GM23338 (cell line): Measurements from ENCODE around the gene KCNT2. TPM values are rescaled to one million over a fixed set of nuclear protein-coding genes. Genes with fewer than 3 reads are reported as not detected.
A peak's percentile ranks its signal among the peaks of the same experiment; 100 is the strongest.

ENCODE experiments used
- ATAC-seq: fragments of 200-7000 bp; cut with Tn5 transposase; 3 replicates; pipeline ENCODE4 v1.9.1; 2020
- DNase-seq: peaks from one replicate; pipeline ENCODE4 v3.0.0-alpha.2; 2015; ENCODE audit warnings: low spot score
- H2AFZ ChIP-seq: fragments of 200-600 bp; sonication (generic); 2 replicates; pipeline ENCODE4 v1.8.0; 2016; ENCODE audit warnings: antibody characterized with exemption, mild to moderate bottlenecking, moderate library complexity
- H3F3A ChIP-seq: fragments of 200-600 bp; sonication (generic); replicated peaks from 2 replicates; pipeline ENCODE4 v1.8.0; 2017; ENCODE audit warnings: antibody characterized with exemption, mixed run types, low read depth
- H3K27ac ChIP-seq: fragments of 200-600 bp; sonication (generic); 2 replicates; pipeline ENCODE4 v1.6.1; 2016; ENCODE audit warnings: low read depth
- H3K27me3 ChIP-seq: fragments of 200-600 bp; sonication (generic); 2 replicates; pipeline ENCODE4 v1.8.0; 2016; ENCODE audit warnings: mild to moderate bottlenecking, mixed run types, moderate library complexity; ENCODE audit not compliant: insufficient read depth
- H3K36me3 ChIP-seq: fragments of 200-600 bp; sonication (generic); 2 replicates; pipeline ENCODE4 v1.8.0; 2016; ENCODE audit warnings: mild to moderate bottlenecking; ENCODE audit not compliant: insufficient read depth
- H3K4me1 ChIP-seq: fragments of 200-600 bp; sonication (generic); 2 replicates; pipeline ENCODE4 v1.8.0; 2016; ENCODE audit warnings: mild to moderate bottlenecking, moderate library complexity; ENCODE audit not compliant: insufficient read depth
- H3K4me2 ChIP-seq: fragments of 200-600 bp; sonication (generic); 2 replicates; pipeline ENCODE4 v1.7.1; 2017; ENCODE audit warnings: mixed run types
- H3K4me3 ChIP-seq: fragments of 200-600 bp; sonication (generic); 2 replicates; pipeline ENCODE4 v1.6.1; 2016; ENCODE audit warnings: mixed run types
- H3K79me2 ChIP-seq: fragments of 200-600 bp; sonication (generic); replicated peaks from 2 replicates; pipeline ENCODE4 v1.8.0; 2017; ENCODE audit warnings: mild to moderate bottlenecking; ENCODE audit not compliant: insufficient read depth
- H3K9me2 ChIP-seq: fragments of 200-600 bp; sonication (generic); 2 replicates; pipeline ENCODE4 v1.8.0; 2017; ENCODE audit not compliant: insufficient read depth
- H4K20me1 ChIP-seq: fragments of 200-600 bp; sonication (generic); replicated peaks from 2 replicates; pipeline ENCODE4 v1.8.0; 2017; ENCODE audit warnings: mild to moderate bottlenecking; ENCODE audit not compliant: insufficient read depth
- H3K27ac Mint-ChIP-seq: 2 replicates; pipeline ENCODE4 v1.8.0; 2020; ENCODE audit warnings: inconsistent platforms, mild to moderate bottlenecking, moderate library complexity, mixed read lengths
- H3K27me3 Mint-ChIP-seq: 3 replicates; pipeline ENCODE4 v1.8.0; 2022; ENCODE audit warnings: low read depth, mild to moderate bottlenecking, moderate library complexity, mixed read lengths, inconsistent platforms; ENCODE audit not compliant: insufficient read depth, poor library complexity
- H3K36me3 Mint-ChIP-seq: 3 replicates; pipeline ENCODE4 v1.8.0; 2021; ENCODE audit warnings: low read depth, mild to moderate bottlenecking, inconsistent platforms, moderate library complexity, mixed read lengths
- H3K4me1 Mint-ChIP-seq: 3 replicates; pipeline ENCODE4 v1.8.0; 2020; ENCODE audit warnings: mild to moderate bottlenecking, inconsistent platforms, mixed read lengths
- H3K4me3 Mint-ChIP-seq: 3 replicates; pipeline ENCODE4 v1.8.0; 2021; ENCODE audit warnings: moderate library complexity, mild to moderate bottlenecking, inconsistent platforms, mixed read lengths
- H3K9me3 Mint-ChIP-seq: 3 replicates; pipeline ENCODE4 v1.8.0; 2020; ENCODE audit warnings: moderate library complexity, mild to moderate bottlenecking, inconsistent platforms, mixed read lengths
- CREB1 ChIP-seq: fragments of 250-450 bp; sonication (Bioruptor Pico); IDR thresholded peaks from 2 replicates; pipeline ENCODE4 v1.5.0; 2020; ENCODE audit warnings: low read depth, mild to moderate bottlenecking, moderate library complexity
- ETS1 ChIP-seq: IDR thresholded peaks from 2 replicates; pipeline ENCODE4 v1.6.1; 2016; ENCODE audit warnings: antibody characterized with exemption
- EZH2 ChIP-seq: fragments of 200-600 bp; sonication (generic); IDR thresholded peaks from one replicate; pipeline ENCODE4 v1.8.0; 2017; ENCODE audit warnings: antibody characterized with exemption, mild to moderate bottlenecking, low read depth; ENCODE audit not compliant: unreplicated experiment
- EZH2phosphoT487 ChIP-seq: fragments of 200-600 bp; sonication (generic); IDR thresholded peaks from one replicate; pipeline ENCODE4 v1.8.1; 2018; ENCODE audit warnings: antibody characterized with exemption; ENCODE audit not compliant: unreplicated experiment
- JUNB ChIP-seq: IDR thresholded peaks from one replicate; pipeline ENCODE4 v1.6.1; 2016; ENCODE audit warnings: antibody characterized with exemption; ENCODE audit not compliant: unreplicated experiment
- NANOG ChIP-seq: IDR thresholded peaks from 2 replicates; pipeline ENCODE4 v1.6.1; 2016; ENCODE audit warnings: antibody characterized with exemption, borderline replicate concordance
- POLR2AphosphoS5 ChIP-seq: IDR thresholded peaks from 2 replicates; pipeline ENCODE4 v1.6.1; 2016; ENCODE audit warnings: antibody characterized with exemption, low read depth
- STAT1 ChIP-seq: IDR thresholded peaks from one replicate; pipeline ENCODE4 v1.6.1; 2016; ENCODE audit warnings: antibody characterized with exemption; ENCODE audit not compliant: unreplicated experiment
- ZNF114 ChIP-seq: fragments of 250-450 bp; sonication (Bioruptor Pico); IDR thresholded peaks from 2 replicates; pipeline ENCODE4 v1.5.0; 2020; ENCODE audit warnings: mild to moderate bottlenecking, moderate library complexity
- ZNF331 ChIP-seq: fragments of 250-450 bp; sonication (Bioruptor Pico); IDR thresholded peaks from 2 replicates; pipeline ENCODE4 v1.5.0; 2020; ENCODE audit warnings: low read depth, mild to moderate bottlenecking, moderate library complexity
- ZNF462 ChIP-seq: fragments of 250-450 bp; sonication (Bioruptor Pico); IDR thresholded peaks from 2 replicates; pipeline ENCODE4 v1.5.0; 2020; ENCODE audit warnings: mild to moderate bottlenecking, moderate library complexity
- polyA plus RNA-seq: library from polyadenylated mRNA; unstranded; fragments of >200 nt; fragmentation: Nextera tagmentation; extraction: Ambion mirVana; gene quantifications from 2 replicates; pipeline ENCODE4 v1.2.1, GENCODE V29; 2016
- total RNA-seq: library from RNA; depleted of rRNA; stranded (reverse); fragments of >200 nt; shearing (Covaris generic); gene quantifications from 2 replicates; pipeline ENCODE4 v1.2.3, GENCODE V29; 2014
- TF ChIP-seq, protein P1 (sequence below): IDR thresholded peaks from one replicate; pipeline ENCODE4 v1.6.1; 2018; ENCODE audit warnings: antibody characterized with exemption; ENCODE audit not compliant: unreplicated experiment
- TF ChIP-seq, protein P2 (sequence below), 2 experiments: fragments of 200-600 bp in 1 of 2; sonication (generic) in 1 of 2; conservative IDR thresholded peaks; 2 replicates each; pipeline versions ENCODE4 v1.5.1 to v1.6.1; 2016 to 2017; ENCODE audit warnings: antibody characterized with exemption in 2 of 2, low read depth in 2 of 2, mild to moderate bottlenecking in 2 of 2, moderate library complexity in 1 of 2

Gene KCNT2
- total and polyA plus RNA-seq, 2 experiments from 2014 or later = 5.4 to 13.4 TPM

- H3K9me3 Mint-ChIP-seq = no peaks in the 10 kb centered on the region
- no peaks in the 10 kb centered on the region for H3K4me1 Mint-ChIP-seq
- no peak for TF ChIP-seq ZNF114 (CRISPR knock-in tag)
- TF ChIP-seq, protein P1, sequence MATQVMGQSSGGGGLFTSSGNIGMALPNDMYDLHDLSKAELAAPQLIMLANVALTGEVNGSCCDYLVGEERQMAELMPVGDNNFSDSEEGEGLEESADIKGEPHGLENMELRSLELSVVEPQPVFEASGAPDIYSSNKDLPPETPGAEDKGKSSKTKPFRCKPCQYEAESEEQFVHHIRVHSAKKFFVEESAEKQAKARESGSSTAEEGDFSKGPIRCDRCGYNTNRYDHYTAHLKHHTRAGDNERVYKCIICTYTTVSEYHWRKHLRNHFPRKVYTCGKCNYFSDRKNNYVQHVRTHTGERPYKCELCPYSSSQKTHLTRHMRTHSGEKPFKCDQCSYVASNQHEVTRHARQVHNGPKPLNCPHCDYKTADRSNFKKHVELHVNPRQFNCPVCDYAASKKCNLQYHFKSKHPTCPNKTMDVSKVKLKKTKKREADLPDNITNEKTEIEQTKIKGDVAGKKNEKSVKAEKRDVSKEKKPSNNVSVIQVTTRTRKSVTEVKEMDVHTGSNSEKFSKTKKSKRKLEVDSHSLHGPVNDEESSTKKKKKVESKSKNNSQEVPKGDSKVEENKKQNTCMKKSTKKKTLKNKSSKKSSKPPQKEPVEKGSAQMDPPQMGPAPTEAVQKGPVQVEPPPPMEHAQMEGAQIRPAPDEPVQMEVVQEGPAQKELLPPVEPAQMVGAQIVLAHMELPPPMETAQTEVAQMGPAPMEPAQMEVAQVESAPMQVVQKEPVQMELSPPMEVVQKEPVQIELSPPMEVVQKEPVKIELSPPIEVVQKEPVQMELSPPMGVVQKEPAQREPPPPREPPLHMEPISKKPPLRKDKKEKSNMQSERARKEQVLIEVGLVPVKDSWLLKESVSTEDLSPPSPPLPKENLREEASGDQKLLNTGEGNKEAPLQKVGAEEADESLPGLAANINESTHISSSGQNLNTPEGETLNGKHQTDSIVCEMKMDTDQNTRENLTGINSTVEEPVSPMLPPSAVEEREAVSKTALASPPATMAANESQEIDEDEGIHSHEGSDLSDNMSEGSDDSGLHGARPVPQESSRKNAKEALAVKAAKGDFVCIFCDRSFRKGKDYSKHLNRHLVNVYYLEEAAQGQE = no peak
- TF ChIP-seq ZNF462 (CRISPR knock-in tag) = no peak
- TF ChIP-seq POLR2AphosphoS5 = no peak
- TF ChIP-seq STAT1 = no peak
- TF ChIP-seq ZNF331 (CRISPR knock-in tag) = no peak
- TF ChIP-seq EZH2 = no peak
- TF ChIP-seq, protein P2, sequence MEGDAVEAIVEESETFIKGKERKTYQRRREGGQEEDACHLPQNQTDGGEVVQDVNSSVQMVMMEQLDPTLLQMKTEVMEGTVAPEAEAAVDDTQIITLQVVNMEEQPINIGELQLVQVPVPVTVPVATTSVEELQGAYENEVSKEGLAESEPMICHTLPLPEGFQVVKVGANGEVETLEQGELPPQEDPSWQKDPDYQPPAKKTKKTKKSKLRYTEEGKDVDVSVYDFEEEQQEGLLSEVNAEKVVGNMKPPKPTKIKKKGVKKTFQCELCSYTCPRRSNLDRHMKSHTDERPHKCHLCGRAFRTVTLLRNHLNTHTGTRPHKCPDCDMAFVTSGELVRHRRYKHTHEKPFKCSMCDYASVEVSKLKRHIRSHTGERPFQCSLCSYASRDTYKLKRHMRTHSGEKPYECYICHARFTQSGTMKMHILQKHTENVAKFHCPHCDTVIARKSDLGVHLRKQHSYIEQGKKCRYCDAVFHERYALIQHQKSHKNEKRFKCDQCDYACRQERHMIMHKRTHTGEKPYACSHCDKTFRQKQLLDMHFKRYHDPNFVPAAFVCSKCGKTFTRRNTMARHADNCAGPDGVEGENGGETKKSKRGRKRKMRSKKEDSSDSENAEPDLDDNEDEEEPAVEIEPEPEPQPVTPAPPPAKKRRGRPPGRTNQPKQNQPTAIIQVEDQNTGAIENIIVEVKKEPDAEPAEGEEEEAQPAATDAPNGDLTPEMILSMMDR (conservative IDR thresholded peaks at IDR 0.05; ENCODE audit: low read depth in 2 of 2) = no peak
- TF ChIP-seq JUNB = no peak
- TF ChIP-seq CREB1 (CRISPR knock-in tag) = no peak
- TF ChIP-seq ETS1 = no peak
- TF ChIP-seq EZH2phosphoT487 = no peak
- no peak for TF ChIP-seq NANOG
- peaks cover 20% of the 10 kb centered on the region; the same call in 2 of the 3 replicates for H3K36me3 Mint-ChIP-seq
- no peaks in the 10 kb centered on the region for H3K79me2 ChIP-seq
- no peaks in the 10 kb centered on the region for H3K27me3 Mint-ChIP-seq
- no peaks in the 10 kb centered on the region for H3K27me3 ChIP-seq
- ATAC-seq = no peak
- H3K4me2 ChIP-seq = no peak overlapping the region
- H3K4me1 ChIP-seq = no peaks in the 10 kb centered on the region
- H3K9me2 ChIP-seq = no peaks in the 10 kb centered on the region
- H3K27ac Mint-ChIP-seq = peak overlapping the region; percentile 61; the same call in 1 of the 2 replicates
- DNase-seq = no peak
- no peaks in the 10 kb centered on the region for H3K36me3 ChIP-seq
- H3K27ac ChIP-seq = no peak overlapping the region
- H4K20me1 ChIP-seq = no peaks in the 10 kb centered on the region
- H3F3A ChIP-seq = no peaks in the 10 kb centered on the region
- H3K4me3 ChIP-seq = no peak overlapping the region
- H2AFZ ChIP-seq = no peak overlapping the region
- no peak overlapping the region for H3K4me3 Mint-ChIP-seq
Observed at GRCh38 chr1:196278816-196279215, 329.4 kb downstream of the KCNT2 start.
